ENCODE measurements around the gene PAK2. TPM values are rescaled to one million over a fixed set of nuclear protein-coding genes. Genes with fewer than 3 reads are reported as not detected.

The PAK2 gene
- total RNA-seq, 4 donors from 2014 or later: 47.2 to 52.4 (median 51.6) TPM

GRCh38 chr3:196803891-196804468 lies 64.3 kb downstream of the PAK2 start:
- Histone ChIP-seq H3K27ac (replicated peaks in 1 of 4) (no peak overlapping the region), H3K27me3 (no peaks in the 10 kb centered on the region), H3K9me3 (no peaks in the 10 kb centered on the region), H3K4me3 (no peak overlapping the region), H3K36me3 (peaks cover 32 to 72% (median 63%) of the 10 kb centered on the region in 4 donors), H3K4me1 (no peaks in the 10 kb centered on the region)
- no peak for DNase-seq (ENCODE audit: extremely low spot score)
- intact Hi-C loops (cut with DNase I): no loop called here
- 83% methylated on average over 9 of the region's 9 CpGs for WGBS
- TF ChIP-seq POLR2A (IDR thresholded peaks at IDR 0.05; ENCODE audit: low read depth) (no peak), EP300 (IDR thresholded peaks at IDR 0.05) (no peak)

GRCh38 chr3:196804773-196805172 lies 65.1 kb downstream of the PAK2 start:
- Histone ChIP-seq H3K36me3 (peaks cover 34 to 79% (median 65%) of the 10 kb centered on the region in 4 donors), H3K9me3 (no peaks in the 10 kb centered on the region), H3K4me1 (no peaks in the 10 kb centered on the region), H3K4me3 (no peak overlapping the region), H3K27me3 (no peaks in the 10 kb centered on the region), H3K27ac (replicated peaks in 1 of 4) (no peak overlapping the region)
- DNase-seq (ENCODE audit: extremely low spot score): no peak
- intact Hi-C loops (cut with DNase I): no loop called here
- TF ChIP-seq CTCF (IDR thresholded peaks at IDR 0.05): no peak
- no peak for TF ChIP-seq POLR2A (IDR thresholded peaks at IDR 0.05; ENCODE audit: low read depth)
- no peak for TF ChIP-seq POLR2AphosphoS5 (IDR thresholded peaks at IDR 0.05)
- 100% methylated on average over 1 of the region's 1 CpG for WGBS

- H3K4me1 ChIP-seq: peaks cover 0 to 4% (median 0%) of the 10 kb centered on the region in 4 donors
- 74% methylated on average over 3 of the region's 3 CpGs for WGBS
- H3K9me3 ChIP-seq: no peaks in the 10 kb centered on the region
- DNase-seq (ENCODE audit: extremely low spot score): no peak
- H3K27ac ChIP-seq (replicated peaks in 1 of 4): no peak overlapping the region
- H3K36me3 ChIP-seq: peaks cover 52 to 95% (median 82%) of the 10 kb centered on the region in 4 donors
- H3K27me3 ChIP-seq: no peaks in the 10 kb centered on the region
- intact Hi-C loops (cut with DNase I): no loop called here
- H3K4me3 ChIP-seq: no peak overlapping the region
- TF ChIP-seq POLR2A (IDR thresholded peaks at IDR 0.05; ENCODE audit: low read depth): no peak
- no peak for TF ChIP-seq POLR2AphosphoS5 (IDR thresholded peaks at IDR 0.05)
- no peak for TF ChIP-seq CTCF (IDR thresholded peaks at IDR 0.05)
- no peak for TF ChIP-seq EP300 (IDR thresholded peaks at IDR 0.05)
These were observed 71.4 kb downstream of the PAK2 start for GRCh38 chr3:196810963-196811581.

- no peaks in the 10 kb centered on the region for H3K9me3 ChIP-seq
- H3K36me3 ChIP-seq: peaks cover 34 to 85% (median 73%) of the 10 kb centered on the region in 4 donors
- H3K4me1 ChIP-seq: peaks cover 0 to 4% (median 0%) of the 10 kb centered on the region in 4 donors
- TF ChIP-seq POLR2A (IDR thresholded peaks at IDR 0.05; ENCODE audit: low read depth) (no peak), EP300 (IDR thresholded peaks at IDR 0.05) (no peak), POLR2AphosphoS5 (IDR thresholded peaks at IDR 0.05) (no peak), CTCF (IDR thresholded peaks at IDR 0.05) (no peak)
- no peak overlapping the region for H3K27ac ChIP-seq (replicated peaks in 1 of 4)
- H3K27me3 ChIP-seq: no peaks in the 10 kb centered on the region
- WGBS: 87% methylated on average over 7 of the region's 7 CpGs
- H3K4me3 ChIP-seq: no peak overlapping the region
- no peak for DNase-seq (ENCODE audit: extremely low spot score)
- intact Hi-C loops (cut with DNase I): no loop called here
These were observed 73.2 kb downstream of the PAK2 start for GRCh38 chr3:196812853-196813252.

- no peak for DNase-seq (ENCODE audit: extremely low spot score)
- H3K9me3 ChIP-seq: no peaks in the 10 kb centered on the region
- intact Hi-C loops (cut with DNase I): no loop called here
- H3K4me1 ChIP-seq: peaks cover 0 to 4% (median 0%) of the 10 kb centered on the region in 4 donors
- no peak overlapping the region for H3K4me3 ChIP-seq
- H3K27ac ChIP-seq (replicated peaks in 1 of 4): no peak overlapping the region
- no peak for TF ChIP-seq CTCF (IDR thresholded peaks at IDR 0.05)
- TF ChIP-seq EP300 (IDR thresholded peaks at IDR 0.05): no peak
- no peaks in the 10 kb centered on the region for H3K27me3 ChIP-seq
- H3K36me3 ChIP-seq: peaks cover 38 to 85% (median 73%) of the 10 kb centered on the region in 4 donors
- WGBS: 77% methylated on average over 5 of the region's 5 CpGs
These were observed 74.2 kb downstream of the PAK2 start for GRCh38 chr3:196813903-196814302.
